Epidermal melanocyte (primary cell): ENCODE results near the gene ARFIP1.
"Not testable (repeated sequence)": the region's sequence is repeated elsewhere in the genome, so short reads cannot be mapped to it uniquely, and the experiment has no call there.

Experiments used
- DNase-seq: peaks from one replicate; pipeline ENCODE4 v3.0.0; 2011; ENCODE audit warnings: low spot score; ENCODE audit not compliant: insufficient read length

The ARFIP1 gene

GRCh38 chr4:152843481-152844090 is 63.8 kb downstream of the ARFIP1 start:
- DNase-seq, result no peak

- no peak for DNase-seq
These were observed 67.6 kb downstream of the ARFIP1 start for GRCh38 chr4:152847376-152847775.

- no peak for DNase-seq
These were observed 68.8 kb downstream of the ARFIP1 start for GRCh38 chr4:152848508-152848907.

- DNase-seq, result no peak
These were observed 69.6 kb downstream of the ARFIP1 start for GRCh38 chr4:152849350-152849749.

GRCh38 chr4:152850377-152850776 is 70.6 kb downstream of the ARFIP1 start:
- no peak for DNase-seq

- no peak for DNase-seq
These were observed 71.5 kb downstream of the ARFIP1 start for GRCh38 chr4:152851226-152851625.

- DNase-seq, result no peak
These were observed 73.5 kb downstream of the ARFIP1 start for GRCh38 chr4:152853293-152853692.

- not testable (repeated sequence) for DNase-seq
These were observed 74.3 kb downstream of the ARFIP1 start for GRCh38 chr4:152854016-152854415.

GRCh38 chr4:152856960-152857359 is 77.2 kb downstream of the ARFIP1 start:
- no peak for DNase-seq

- DNase-seq, result no peak
These were observed 79.2 kb downstream of the ARFIP1 start for GRCh38 chr4:152858934-152859333.

GRCh38 chr4:152860046-152860445 is 80.3 kb downstream of the ARFIP1 start:
- DNase-seq, result no peak

GRCh38 chr4:152862608-152863007 is 82.9 kb downstream of the ARFIP1 start:
- no peak for DNase-seq

GRCh38 chr4:152864361-152864760 is 84.6 kb downstream of the ARFIP1 start:
- DNase-seq, result no peak

GRCh38 chr4:152866432-152866993 is 86.8 kb downstream of the ARFIP1 start:
- not testable (repeated sequence) for DNase-seq

GRCh38 chr4:152870606-152871005 is 90.9 kb downstream of the ARFIP1 start:
- no peak for DNase-seq

- DNase-seq, result no peak
These were observed 95.5 kb downstream of the ARFIP1 start for GRCh38 chr4:152875261-152875660.

GRCh38 chr4:152877868-152878267 is 98.1 kb downstream of the ARFIP1 start:
- DNase-seq, result no peak

GRCh38 chr4:152880263-152880662 is 100.5 kb downstream of the ARFIP1 start:
- DNase-seq, result no peak

- no peak for DNase-seq
These were observed 102.2 kb downstream of the ARFIP1 start for GRCh38 chr4:152881974-152882373.

- DNase-seq, result no peak
These were observed 105.4 kb downstream of the ARFIP1 start for GRCh38 chr4:152885185-152885584.

- no peak for DNase-seq
These were observed 106.4 kb downstream of the ARFIP1 start for GRCh38 chr4:152886201-152886600.

GRCh38 chr4:152887981-152888380 is 108.2 kb downstream of the ARFIP1 start:
- no peak for DNase-seq

- no peak for DNase-seq
These were observed 113.2 kb downstream of the ARFIP1 start for GRCh38 chr4:152892974-152893373.
